ENCODE results near the gene ATP5PO.
"Not testable (repeated sequence)": the region's sequence is repeated elsewhere in the genome, so short reads cannot be mapped to it uniquely, and the experiment has no call there.

Gene ATP5PO

DNA sequence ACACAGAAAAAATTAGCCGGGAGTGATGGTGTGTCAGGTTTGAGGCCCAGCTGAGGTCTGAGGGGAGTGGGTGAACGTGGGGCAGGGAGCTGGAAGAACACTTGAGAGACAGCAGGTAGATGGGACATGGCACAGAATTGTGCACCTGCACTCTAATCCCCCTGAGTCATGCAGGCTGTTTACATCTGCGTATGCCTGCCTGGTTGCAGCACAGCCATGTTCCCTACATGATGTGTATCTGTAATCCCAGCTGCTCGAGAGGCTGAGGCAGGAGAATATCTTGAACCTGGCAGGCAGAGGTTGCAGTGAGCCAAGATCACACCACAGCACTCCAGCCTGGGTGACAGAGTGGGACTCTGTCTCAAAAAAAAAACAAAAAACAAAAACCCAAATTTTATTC, 44.8 kb downstream of the ATP5PO start:
- DNase-seq (ENCODE audit: extremely low spot score) = no peak
- TF ChIP-seq, protein P1, sequence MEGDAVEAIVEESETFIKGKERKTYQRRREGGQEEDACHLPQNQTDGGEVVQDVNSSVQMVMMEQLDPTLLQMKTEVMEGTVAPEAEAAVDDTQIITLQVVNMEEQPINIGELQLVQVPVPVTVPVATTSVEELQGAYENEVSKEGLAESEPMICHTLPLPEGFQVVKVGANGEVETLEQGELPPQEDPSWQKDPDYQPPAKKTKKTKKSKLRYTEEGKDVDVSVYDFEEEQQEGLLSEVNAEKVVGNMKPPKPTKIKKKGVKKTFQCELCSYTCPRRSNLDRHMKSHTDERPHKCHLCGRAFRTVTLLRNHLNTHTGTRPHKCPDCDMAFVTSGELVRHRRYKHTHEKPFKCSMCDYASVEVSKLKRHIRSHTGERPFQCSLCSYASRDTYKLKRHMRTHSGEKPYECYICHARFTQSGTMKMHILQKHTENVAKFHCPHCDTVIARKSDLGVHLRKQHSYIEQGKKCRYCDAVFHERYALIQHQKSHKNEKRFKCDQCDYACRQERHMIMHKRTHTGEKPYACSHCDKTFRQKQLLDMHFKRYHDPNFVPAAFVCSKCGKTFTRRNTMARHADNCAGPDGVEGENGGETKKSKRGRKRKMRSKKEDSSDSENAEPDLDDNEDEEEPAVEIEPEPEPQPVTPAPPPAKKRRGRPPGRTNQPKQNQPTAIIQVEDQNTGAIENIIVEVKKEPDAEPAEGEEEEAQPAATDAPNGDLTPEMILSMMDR (IDR thresholded peaks at IDR 0.05; ENCODE audit: control extremely low read depth, extremely low read depth, low read depth, missing control alignments) = no peak
- ChIA-PET POLR2A (no interaction called here), CTCF (no interaction called here)

DNA sequence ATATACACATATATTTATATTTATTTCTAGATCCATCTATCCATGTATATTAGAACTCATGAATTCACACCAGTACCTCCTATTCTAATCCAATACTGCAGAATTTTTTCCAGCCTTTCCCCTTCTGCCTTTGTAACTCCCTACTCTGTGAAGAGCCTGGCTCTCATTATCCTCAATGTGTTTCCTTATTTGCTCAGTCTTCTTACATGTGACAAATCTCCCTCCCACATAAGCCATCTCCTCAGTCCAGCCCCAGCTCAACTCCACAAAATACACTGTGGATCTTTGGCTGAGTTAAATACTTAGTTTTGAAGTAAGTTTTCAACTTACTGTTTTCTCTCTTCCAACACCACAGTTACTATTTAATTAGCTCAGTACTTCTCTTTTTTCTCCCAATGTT, 45.7 kb downstream of the ATP5PO start:
- DNase-seq (ENCODE audit: extremely low spot score) = no peak
- ChIA-PET CTCF (no interaction called here), POLR2A (no interaction called here)
- TF ChIP-seq, protein P1 (IDR thresholded peaks at IDR 0.05; ENCODE audit: control extremely low read depth, extremely low read depth, low read depth, missing control alignments) = no peak

DNA sequence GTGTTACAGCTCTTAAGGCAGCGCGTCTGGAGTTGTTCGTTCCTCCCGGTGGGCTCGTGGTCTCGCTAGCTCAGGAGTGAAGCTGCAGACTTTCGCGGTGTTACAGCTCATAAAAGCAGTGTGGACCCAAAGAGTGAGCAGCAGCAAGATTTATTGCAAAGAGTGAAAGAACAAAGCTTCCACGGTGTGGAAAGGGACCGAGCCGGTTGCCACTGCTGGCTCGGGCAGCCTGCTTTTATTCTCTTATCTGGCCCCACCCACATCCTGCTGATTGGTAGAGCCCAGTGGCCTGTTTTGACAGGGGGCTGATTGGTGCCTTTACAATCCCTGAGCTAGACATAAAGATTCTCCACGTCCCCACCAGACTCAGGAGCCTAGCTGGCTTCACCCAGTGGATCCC, 47.7 kb downstream of the ATP5PO start:
- DNase-seq (ENCODE audit: extremely low spot score); POLR2A ChIA-PET: not testable (repeated sequence)
- CTCF ChIA-PET = interaction anchor here (2.7 kb wide), 1 partner anchor 10 kb away, joined by 9 read pairs; no protein-coding TSS in a partner anchor

DNA sequence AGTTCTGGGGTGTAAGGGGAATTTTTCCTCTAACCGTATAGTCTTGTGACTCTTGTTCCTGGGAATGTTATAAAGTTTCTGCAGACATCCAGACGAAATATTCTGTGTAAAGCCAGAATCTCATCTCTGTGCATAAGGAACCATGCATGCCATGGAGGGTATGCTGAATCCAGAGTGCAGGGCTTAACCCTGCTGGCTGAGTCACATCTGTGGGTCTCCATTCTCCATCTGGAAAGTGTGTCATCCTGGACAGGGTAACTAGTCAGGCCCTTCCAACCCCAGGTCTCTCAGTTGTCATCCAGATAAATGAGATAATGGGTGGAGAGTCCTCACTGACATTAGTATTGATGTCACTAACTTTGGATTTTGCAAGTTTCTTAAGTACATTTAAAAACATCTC, 48.8 kb downstream of the ATP5PO start:
- TF ChIP-seq, protein P1 (IDR thresholded peaks at IDR 0.05; ENCODE audit: control extremely low read depth, extremely low read depth, low read depth, missing control alignments) = no peak
- ChIA-PET CTCF (interaction anchor here (2.7 kb wide), 1 partner anchor 11 kb away, joined by 9 read pairs; no protein-coding TSS in a partner anchor), POLR2A (no interaction called here)
- no peak for DNase-seq (ENCODE audit: extremely low spot score)

DNA sequence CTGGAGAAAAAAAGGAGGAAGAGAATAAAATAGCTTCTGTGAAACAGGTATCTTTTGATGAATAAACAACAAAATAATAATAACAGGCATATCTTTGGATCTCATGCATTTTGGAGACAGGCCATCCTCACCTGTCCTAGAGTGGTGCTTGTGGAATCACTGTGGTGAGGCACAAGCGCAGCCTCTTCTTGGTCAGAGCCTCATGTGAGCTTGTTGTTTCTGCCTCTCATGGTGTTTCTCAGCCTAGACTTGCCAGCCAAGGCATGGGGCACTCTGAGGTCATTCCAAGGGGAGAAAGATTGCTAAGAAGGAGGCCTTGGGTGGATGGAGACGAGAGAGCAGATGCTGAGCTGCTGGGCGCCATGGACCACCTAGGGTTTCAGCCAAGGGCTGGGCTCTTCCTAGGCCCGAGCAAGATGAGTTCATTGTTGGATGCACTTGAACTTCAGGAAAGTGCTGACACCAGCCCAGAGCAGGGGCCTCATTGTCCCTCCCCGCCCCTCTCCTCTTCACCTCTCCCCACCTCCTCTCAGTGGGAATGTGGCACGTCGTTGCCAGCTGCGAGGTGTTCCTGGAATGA, 49.5 kb downstream of the ATP5PO start:
- TF ChIP-seq, protein P1 (IDR thresholded peaks at IDR 0.05; ENCODE audit: control extremely low read depth, extremely low read depth, low read depth, missing control alignments) = no peak
- POLR2A ChIA-PET = no interaction called here
- CTCF ChIA-PET = interaction anchor here (2.7 kb wide), 1 partner anchor 12 kb away, joined by 9 read pairs; no protein-coding TSS in a partner anchor
- DNase-seq (ENCODE audit: extremely low spot score) = no peak

DNA sequence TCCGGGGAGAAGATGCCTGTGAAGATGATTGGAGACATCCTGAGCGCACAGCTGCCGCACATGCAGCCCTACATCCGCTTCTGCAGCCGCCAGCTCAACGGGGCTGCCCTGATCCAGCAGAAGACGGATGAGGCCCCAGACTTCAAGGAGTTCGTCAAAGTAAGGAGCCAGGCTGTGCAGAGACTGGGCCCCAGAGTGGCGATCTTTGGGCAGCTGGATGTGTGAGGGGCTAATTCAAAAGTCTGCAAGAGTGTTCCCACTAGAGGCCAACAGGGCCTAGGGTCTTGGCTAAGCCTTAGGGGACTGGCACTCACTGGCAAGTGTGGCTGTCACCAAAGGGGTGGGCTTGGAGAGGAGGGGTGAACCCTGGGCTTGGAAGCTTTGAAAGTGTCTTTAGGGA, 50.4 kb downstream of the ATP5PO start:
- POLR2A ChIA-PET = no interaction called here
- no peak for DNase-seq (ENCODE audit: extremely low spot score)
- CTCF ChIA-PET = interaction anchor here (2.7 kb wide), 1 partner anchor 13 kb away, joined by 9 read pairs; no protein-coding TSS in a partner anchor
- TF ChIP-seq, protein P1 (IDR thresholded peaks at IDR 0.05; ENCODE audit: control extremely low read depth, extremely low read depth, low read depth, missing control alignments) = no peak

DNA sequence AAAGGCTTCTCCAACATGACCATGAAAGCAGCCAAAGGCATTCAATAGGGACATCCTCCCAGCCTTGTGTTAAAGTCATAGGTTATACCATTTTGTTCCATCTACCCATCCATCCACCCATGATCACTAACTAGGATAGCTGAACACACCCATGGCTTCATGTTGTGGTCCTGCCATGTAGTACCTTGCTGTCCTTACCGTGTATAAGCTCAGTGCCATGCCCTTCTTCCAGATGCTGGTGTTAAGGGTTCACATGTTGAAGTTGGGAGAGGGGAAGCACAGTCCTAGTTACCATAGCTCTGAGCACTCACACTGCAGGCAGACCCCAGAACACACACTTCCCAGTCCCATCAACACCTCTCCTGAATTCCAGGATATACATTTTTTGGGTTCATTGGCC, 51.5 kb downstream of the ATP5PO start:
- ChIA-PET POLR2A (no interaction called here), CTCF (no interaction called here)
- TF ChIP-seq, protein P1 (IDR thresholded peaks at IDR 0.05; ENCODE audit: control extremely low read depth, extremely low read depth, low read depth, missing control alignments) = no peak
- no peak for DNase-seq (ENCODE audit: extremely low spot score)

DNA sequence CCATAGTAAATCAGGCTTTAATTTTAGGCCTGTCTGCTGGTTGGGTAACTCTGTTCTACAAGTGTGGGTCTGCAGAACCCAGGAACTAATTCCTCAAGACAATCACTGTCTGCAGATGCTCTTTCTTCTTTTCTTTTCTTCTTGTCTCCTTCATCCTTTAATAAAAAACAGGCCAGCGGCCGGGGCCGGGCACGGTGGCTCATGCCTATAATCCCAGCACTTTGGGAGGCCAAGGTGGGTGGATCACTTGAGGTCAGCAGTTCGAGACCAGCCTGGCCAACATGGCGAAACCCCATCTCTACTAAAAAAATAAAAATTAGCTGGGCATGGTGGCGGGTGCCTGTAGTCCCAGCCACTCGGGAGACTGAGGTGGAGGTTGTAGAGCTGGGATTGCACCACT, 52.4 kb downstream of the ATP5PO start:
- DNase-seq (ENCODE audit: extremely low spot score); CTCF ChIA-PET; POLR2A ChIA-PET: not testable (repeated sequence)
